NCI-H460 (cell line): ENCODE data around the gene ARMC6. TPM values are rescaled to one million over a fixed set of nuclear protein-coding genes. Genes with fewer than 3 reads are reported as not detected.
"Not testable (repeated sequence)": the region's sequence is repeated elsewhere in the genome, so short reads cannot be mapped to it uniquely, and the experiment has no call there.

Experiments
- DNase-seq: peaks from one replicate; pipeline ENCODE4 v3.0.0-alpha.2; 2016; ENCODE audit warnings: low read depth; ENCODE audit errors: extremely low read depth
- total RNA-seq: library from RNA; depleted of rRNA; stranded (reverse); fragments of >200 nt; shearing (Covaris generic); gene quantifications from 2 replicates; pipeline ENCODE4 v1.2.3, GENCODE V29; 2014

Gene ARMC6
- total RNA-seq, 1 experiment from 2014 or later, result 19.8 TPM

DNA sequence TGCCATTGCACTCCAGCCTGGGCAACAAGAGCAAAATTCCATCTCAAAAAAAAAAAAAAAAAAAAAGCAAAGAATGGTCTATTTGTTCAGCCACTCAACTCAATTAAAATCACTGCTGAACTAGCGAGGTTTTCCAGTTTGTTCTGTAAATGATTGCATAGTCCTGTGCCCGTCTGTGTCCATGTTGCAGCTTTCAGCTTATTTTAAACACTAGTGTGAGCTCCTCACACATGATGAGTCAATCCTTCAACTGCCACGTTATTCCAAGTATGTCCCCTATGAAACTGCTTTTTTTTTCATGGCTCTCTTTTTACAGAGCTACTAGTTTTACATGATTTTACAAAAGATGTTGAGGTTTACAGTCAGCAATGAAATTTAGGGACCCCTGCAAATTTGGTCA, 12.3 kb upstream of the ARMC6 start:
- no peak for DNase-seq

DNA sequence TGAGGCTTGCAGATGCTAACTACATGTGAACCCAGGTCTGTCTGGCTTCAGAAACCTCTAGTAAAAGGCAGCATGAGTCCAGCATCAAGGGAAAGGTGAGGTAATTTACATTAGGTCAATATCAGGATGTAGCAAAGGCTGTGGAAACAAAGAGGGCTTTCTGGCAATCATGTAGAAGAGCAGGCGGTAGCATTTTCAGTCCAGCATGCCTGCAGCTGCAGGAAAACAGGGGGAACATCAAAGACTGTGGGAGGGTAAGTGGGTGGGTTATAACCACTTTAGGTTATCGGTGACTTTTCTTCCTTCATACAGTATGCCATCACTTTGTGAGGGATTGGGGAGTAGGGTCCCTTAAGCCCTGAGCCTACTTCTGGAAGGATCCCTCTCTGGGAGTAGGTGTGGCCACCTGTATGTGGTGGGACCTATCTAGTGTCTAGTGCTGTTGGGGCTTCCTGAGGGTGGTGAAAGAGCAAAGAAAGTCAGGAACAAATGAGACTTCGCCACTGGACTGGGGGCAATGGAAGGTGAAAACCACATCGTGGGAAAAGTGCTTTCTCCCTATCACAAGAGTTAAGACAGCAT, 10.9 kb upstream of the ARMC6 start:
- no peak for DNase-seq

DNA sequence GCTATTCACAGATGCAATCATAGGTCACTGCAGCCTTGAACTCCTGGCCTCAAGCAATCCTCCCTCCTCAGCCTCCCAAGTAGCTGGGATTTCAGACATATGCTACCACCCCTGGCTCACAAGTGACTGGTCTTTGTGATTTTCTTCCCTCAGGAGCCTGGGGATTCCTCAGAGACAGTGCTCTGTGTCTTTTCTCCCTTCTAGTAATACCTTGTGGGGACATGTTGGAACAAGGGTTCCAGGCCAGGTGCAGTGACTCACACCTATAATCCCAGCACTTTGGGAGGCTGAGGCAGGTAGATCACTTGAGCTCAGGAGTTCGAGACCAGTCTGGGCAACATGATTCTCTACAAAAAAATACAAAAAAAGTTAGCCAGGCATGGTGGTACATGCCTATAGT, 10.0 kb upstream of the ARMC6 start:
- DNase-seq, result not testable (repeated sequence)

DNA sequence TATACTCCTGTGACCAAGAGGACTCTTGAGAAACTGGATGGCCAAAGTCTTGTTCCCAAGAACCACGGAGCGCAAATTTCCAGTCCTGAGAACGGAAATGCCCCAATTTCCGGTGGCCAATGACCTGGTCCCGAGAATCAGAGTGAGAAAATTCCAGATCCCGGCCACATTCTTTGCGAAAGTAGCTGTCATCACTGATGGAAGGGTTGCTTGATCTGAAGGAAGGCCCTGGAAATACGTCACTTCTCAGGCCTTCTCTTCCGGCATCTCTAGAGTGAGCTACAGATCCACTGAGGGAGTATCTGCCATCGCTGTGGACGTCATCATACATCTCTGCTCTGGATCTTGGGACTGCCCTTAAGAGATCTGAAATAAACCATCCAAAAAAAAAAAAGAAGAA, 7.5 kb upstream of the ARMC6 start:
- no peak for DNase-seq

DNA sequence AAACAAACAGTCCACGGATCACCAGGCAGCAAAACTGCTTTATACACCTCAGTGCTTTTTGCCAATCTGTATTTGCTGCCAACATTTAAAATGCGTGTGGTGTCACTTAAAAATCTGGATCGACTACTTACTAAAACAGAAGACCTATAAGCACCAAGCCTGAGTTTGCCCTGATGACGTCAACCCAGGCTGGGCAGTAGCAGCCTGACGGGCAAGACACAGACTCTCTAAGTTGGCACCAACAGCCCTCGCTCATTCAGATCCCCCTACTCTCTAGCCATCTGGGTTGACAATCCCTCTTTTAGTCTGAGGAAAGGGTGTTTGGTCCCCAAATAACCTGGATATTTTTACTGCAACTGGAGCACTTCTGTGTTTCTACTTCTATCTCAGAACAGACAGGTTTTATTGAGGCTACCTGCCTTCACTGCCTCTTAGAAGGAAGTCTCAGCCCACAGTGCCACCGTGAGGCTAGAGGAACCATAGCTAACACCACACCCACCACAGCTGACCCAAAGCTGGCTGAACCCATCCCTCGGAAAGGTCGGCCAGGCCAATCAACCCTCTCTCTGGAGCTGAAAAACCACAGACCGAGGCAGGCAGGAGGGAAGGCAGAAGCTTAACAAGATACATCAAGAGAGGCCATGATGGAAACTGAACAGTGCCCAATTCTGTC, 7.0 kb upstream of the ARMC6 start:
- no peak for DNase-seq

DNA sequence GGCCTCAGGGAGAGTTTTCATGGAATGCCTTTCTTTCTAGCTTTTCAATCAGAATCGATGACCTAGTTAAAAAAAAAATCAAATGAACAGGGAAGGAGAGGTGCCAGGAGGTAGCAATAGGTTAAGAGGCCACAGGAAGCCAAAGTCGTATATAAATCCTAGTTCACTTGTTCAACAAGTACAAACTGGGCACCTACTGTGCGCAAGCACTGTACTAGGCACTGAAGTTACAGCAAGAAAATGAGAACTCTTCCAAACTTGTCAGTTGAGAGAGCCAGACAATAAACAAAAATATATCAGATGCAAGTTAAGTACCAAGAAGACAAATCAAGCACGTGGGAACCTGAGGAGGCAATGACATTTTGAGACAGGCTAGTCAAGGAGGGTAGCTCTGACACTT, 6.2 kb upstream of the ARMC6 start:
- DNase-seq, result no peak

DNA sequence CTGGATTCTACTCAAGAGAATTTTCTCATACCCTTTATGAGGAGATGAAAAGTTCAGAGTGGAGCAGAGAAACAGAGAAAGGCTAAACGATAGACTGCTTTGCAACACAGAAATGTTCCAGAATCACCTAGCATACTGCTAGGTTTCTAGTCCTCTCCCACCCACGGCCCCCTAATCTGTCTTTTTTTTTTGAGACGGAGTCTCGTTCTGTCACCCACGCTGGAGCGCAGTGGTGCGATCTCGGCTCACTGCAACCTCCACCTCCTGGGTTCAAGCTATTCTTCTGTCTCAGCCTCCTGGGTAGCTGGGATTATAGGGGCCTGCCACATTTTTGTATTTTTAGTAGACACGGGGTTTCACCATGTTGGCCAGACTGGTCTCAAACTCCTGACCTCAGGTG, 4.9 kb upstream of the ARMC6 start:
- no peak for DNase-seq

DNA sequence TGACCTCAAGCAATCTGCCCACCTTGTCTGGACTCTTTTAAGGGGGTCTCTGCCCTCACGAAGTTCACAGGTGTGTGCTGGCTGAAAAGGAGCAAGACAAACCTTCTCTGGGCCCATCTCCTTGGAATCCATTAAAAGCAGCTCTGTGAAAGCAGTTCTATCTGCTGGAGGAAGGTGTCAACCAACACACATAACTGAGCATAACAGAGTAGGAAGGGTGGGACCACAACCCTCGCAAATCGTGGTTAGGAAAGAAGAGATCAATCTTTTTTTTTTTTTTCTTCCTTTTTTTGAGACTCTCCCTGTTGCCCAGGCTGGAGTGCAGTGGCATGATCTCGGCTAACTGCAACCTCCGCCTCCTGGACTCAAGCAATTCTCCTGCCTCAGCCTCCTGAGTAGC, 1.5 kb upstream of the ARMC6 start:
- no peak for DNase-seq

DNA sequence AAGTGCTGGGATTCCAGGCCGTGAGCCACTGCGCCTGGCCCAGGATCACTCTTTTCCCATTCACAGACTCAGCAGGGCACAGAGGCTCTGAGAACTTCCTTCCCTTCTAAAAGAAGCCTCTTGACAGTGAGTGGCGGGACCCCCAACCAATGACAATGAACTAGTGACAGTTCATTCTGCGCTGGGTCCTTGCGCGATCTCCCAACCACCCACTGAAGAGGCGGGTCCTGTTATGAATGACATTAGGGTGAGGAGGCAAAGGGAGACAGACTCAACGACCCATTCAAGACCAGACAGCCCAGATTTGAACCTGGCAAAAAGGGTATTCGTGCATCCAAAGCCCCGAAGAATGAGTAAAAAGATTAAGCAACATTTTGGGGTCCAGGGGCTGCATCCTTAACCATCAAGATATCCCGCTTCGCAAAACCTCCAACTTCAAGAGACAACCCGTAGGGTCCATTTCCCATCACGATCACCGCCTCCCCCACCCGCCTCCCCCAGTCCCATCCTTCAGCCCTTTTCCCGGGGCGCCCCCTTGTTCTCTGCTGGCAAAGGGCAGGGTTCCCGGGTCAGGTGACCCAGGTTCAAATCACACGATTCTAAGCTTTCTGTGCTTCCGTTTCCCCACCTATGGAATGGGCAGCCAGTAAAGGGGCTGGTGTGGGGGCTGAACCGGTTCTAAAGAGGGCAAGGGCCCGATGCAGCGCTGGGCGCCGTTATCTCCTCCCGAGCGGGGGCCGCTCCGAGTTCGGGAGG, 805 bp upstream of the ARMC6 start:
- no peak for DNase-seq

DNA sequence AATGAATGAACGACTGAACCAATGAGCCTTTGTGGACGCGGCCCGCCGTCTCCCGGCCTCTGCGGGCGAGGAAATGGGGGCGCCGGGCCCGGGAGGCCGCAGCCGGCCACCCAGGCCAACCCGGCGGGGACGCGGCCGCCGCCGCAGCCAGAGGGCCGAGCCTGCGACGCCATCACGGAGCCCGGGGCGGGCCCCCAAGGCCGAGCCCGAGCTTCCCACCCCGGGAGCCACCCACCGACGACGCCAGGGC, 302 bp upstream of the ARMC6 start:
- no peak for DNase-seq

DNA sequence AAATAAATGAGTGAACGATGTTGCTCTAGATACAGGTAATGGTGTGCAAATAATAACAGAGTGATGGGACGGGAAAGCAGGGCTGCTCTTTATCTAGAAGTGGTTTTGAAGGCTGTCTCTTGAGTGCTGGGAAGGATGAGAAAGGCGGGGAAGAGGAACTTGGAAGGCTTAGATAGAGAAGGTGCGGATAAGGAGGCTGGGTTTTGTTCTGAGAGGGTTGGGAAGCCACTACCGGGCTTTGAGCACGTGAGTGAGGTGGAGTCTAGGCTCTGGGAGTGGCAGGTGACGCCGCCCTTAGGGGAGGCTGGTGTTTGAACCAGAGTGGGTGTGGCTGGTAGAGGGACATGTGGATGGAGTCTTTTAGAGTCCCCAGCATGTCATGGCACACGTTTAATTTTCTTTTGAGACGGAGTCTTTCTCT, 811 bp downstream of the ARMC6 start:
- peak; percentile 54 for DNase-seq

DNA sequence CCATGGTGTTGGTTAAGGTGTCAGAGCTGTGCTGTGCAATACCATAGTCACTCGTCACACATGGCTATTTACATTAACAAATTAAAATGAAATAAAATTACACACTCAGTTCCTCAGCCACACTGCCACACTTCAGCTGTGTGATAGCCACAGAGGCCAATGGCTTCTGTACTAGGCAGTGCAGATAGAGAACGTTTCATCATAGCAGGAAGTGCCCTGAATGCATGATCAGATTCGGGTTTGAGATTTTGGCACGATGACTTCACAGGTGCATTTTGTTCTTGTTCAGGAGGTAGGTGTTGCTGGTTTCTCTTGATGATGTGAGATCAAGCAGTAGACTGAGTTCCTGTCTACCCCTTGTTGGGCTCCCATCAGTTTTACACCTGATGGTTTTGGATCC, 6.5 kb downstream of the ARMC6 start:
- no peak for DNase-seq

DNA sequence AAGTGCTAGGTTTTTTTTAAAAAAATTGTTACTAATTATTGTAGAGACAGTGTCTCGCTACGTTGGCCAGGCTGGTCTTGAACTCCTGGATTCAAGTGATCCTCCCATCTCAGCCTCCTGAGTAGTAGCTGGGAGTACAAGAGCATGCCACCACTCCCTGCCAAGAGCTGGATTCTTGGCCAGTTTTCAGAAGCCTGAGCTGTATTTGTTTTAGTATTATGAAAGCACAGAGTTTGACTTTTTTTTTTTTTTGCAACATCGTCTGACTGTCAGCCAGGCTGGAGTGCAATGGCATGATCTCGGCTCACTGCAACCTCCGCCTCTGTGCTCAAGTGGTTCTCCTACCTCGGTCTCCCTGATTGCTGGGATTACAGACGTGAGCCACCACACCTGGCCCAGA, 7.0 kb downstream of the ARMC6 start:
- DNase-seq, result no peak

DNA sequence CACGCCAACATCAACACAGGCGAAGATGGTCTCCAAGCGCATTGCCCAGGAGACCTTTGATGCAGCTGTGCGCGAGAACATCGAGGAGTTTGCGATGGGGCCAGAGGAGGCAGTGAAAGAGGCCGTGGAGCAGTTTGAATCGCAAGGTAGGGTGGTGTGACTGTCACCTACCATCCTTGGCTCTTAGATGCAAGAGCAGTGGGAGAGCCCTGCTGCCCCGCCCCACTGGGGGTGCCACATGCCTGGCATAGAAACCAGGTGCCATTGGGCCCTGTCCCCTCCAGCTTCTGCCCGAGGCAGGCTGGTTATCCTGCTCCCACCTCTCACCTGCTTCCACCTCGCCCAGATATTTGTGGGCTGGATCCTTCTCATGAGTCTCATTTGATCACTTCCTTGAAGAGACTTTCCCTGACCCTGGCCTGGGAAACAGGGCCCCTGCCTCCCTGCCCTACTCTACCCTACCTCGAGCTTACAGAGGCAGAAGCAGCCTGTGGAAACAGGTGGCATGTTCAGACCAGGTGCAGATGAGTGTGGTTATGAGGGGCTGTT, 9.4 kb downstream of the ARMC6 start:
- DNase-seq, result no peak

DNA sequence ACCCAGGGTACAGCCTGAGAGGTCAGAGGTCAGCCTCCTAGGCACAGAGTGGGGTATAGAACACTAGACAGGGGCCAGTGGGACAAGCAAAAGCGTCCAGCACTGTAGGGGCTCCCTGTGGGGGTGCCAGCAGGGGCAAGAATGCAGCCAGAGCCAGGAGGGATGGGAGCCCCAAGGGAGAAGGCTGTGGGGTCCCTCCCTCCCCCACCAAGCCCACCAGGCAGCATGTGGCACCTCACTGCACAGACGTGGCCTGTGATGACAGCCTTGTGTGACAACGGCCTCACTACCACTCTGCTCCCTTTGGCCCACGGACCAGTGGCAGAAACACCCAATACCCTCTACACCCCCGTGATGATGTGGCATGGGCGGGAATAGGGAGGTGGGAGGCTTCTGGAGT, 10.1 kb downstream of the ARMC6 start:
- no peak for DNase-seq

DNA sequence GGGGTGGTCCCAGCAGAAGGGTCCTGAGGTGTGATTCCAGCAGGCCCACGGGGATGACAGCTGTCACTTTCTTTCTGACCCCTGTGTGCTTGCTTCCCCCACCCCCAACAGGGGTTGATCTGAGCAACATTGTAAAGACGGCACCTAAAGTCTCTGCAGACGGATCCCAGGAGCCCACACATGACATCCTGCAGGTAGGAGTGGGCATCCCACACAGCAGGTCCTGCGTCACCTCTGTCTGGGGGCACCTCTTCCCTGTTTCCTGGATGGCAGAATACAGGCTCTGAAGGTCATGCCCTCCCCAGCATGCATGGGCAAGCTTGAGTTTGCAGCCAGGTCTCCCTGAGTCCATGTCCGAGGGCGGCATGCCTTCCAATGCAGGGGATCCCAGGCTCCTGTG, 10.5 kb downstream of the ARMC6 start:
- DNase-seq, result no peak

DNA sequence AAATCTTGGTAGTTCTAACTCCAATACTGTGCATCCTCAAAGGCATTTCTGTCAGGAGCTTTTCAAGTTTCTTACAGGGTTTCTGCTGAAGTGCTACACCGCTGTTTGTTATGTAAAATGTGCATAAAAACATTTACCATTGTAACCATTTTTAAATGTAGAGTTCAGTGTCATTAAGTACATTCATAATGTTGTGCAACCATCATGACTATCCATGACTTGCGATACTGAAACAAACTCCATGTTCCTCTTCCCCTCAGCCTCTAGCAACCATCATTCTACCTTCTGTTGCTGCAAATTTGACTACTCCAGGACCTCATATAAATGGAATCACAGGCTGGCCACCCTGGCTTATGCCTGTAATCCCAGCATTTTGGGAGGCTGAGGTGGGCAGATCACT, 16.0 kb downstream of the ARMC6 start:
- no peak for DNase-seq

DNA sequence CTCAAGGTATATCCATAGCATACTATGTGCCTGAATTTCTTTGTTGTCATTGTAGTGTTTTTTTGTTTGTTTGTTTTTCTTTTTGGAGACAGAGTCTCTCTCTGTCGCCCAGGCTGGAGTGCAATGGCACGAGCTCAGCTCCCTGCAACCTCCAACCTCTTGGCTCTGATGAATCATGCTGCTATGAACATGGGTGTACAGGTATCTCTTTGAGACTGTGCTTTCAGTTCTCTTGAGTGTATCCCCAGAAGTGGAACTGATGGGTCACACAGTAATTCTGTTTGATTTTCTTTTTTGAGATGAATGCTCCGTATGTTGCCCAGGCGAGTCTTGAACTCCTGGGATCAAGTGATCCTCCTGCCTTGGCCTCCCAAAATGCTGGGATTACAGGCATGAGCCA, 16.7 kb downstream of the ARMC6 start:
- no peak for DNase-seq

DNA sequence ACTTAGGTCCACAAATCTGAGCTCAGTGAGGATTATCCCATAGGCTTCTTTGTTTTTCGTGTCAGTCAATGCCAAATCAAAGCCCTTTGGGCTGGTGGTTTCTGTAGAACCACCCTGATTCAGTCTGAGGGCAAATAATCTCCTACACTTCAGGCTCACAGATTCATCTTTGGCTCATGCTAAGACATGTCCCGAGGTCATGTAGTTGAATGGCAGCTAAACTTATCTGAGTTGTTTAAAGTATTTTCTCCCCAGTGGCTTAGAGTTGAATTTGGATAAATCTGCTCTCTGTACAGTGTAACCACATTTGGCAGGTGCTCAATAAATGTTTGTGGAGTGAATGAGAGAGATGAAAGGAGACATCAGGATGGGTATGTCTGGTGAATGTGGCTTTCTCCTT, 17.3 kb downstream of the ARMC6 start:
- DNase-seq, result no peak

DNA sequence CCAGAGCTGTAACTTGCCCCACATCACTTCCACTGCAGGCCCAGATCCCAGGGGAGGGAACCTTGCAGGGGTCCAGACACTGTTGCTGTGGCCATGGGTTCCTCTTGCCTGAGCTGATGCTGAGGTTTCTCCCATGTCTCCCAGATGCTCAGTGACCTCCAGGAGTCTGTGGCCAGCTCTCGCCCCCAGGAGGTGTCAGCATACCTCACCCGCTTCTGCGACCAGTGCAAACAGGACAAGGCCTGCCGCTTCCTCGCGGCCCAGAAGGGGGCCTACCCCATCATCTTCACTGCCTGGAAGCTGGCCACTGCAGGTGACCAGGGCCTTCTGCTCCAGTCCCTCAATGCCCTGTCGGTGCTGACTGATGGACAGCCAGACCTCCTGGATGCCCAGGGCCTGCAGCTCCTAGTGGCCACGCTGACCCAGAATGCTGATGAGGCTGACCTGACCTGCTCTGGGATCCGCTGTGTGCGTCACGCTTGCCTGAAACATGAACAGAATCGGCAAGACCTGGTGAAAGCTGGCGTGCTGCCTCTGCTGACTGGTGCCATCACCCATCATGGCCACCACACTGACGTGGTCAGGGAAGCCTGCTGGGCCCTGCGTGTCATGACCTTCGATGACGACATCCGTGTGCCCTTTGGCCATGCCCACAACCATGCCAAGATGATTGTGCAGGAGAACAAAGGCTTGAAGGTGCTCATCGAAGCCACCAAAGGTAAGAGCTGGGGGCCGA, 18.2 kb downstream of the ARMC6 start:
- DNase-seq, result no peak

DNA sequence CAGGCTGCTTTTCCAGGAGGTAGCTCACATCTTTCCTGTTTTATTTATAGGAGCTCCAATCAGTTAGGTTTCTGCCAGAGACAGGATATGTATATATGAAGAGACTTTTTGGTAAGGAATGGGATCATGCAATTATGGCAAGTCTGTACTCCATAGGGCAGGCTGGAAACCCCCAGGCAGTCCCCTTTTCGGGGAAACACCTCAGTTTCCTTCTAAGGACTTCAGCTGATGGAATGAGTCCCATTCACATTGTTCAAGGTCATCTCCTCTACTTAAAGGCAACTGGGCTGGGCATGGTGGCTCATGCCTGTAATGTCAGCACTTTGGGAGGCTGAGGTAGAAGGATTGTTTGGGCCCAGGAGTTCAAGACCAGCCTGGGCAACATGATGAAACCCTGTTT, 19.5 kb downstream of the ARMC6 start:
- no peak for DNase-seq
